Measurements from ENCODE around the gene EFHC2. TPM values are rescaled to one million over a fixed set of nuclear protein-coding genes. Genes with fewer than 3 reads are reported as not detected.

EFHC2 gene
- not detected in 2 replicates for total RNA-seq

GRCh38 chrX:44343412-44344141 is at the start of gene EFHC2:
Gene EFHC2 (minus strand): TSS chrX:44343672. CDS start chrX:44343588, 84 bp downstream.

Other genes starting within 250 kb of the EFHC2 start
- 14.3 and 14.7 TPM in 2 replicates for gene FUNDC1, start 199.2 kb upstream of the EFHC2 start, total RNA-seq